ENCODE data around the gene LANCL2.
"Not testable (repeated sequence)": the region's sequence is repeated elsewhere in the genome, so short reads cannot be mapped to it uniquely, and the experiment has no call there.

LANCL2 gene

DNA sequence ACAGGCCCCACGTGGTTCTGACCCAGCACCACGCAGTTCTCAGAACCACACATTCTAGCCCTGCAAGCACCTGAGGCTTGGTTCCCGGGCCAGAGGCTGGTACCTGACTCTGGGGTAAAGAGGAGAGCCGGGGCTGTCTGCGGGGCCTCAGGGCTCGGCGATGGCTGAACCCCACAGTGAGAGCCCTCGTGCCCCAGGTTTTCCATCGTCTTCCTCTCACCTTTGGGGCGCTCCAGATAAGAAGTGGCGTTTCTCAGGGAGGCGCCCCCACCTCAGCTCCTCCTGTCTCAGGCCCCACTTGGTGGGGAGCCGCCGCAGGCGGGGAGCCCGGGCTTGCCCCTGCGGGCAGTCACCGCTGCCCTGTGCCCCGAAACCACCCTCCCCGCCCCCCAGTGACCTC, 2.2 kb upstream of the LANCL2 start:
- DNase-seq (ENCODE audit: low spot score) = no peak

DNA sequence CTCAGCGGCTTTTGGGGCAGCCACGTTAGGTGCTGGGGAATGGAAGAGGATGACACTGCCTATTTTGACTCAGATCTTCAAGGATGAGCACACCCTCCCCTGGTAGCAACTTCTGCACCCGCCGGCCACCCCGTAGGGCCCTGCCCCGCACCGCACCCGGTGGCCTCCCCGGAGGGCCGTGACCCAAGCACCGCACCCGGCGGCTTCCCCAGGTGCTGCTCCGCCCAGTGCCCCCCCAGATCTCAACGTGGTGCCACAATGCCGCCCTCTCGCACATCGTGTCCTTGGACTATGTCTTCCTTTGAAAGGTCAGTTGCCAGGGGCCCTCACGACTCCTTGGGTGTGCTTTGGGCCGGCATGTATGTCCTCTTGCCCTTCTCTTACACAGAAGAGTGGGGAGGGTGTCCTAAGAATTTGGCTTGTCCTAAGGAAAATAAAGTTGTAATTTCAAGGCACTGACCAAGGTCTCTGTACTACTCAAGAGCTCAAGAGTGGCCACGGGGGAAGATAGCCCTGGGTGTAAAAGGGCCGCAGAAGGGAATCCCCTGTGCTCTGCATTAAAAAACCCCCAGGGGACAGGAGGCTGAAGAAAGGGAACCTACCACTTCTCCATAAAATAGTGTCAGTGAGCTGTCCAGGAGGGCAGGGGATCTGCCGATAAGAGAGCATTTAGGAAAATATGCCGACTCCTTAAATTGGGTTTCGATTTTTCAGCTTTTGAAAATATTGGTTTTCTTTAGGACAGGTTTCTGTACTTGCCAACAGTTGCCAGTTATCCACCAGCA, 1.6 kb upstream of the LANCL2 start:
- DNase-seq (ENCODE audit: low spot score) = no peak

DNA sequence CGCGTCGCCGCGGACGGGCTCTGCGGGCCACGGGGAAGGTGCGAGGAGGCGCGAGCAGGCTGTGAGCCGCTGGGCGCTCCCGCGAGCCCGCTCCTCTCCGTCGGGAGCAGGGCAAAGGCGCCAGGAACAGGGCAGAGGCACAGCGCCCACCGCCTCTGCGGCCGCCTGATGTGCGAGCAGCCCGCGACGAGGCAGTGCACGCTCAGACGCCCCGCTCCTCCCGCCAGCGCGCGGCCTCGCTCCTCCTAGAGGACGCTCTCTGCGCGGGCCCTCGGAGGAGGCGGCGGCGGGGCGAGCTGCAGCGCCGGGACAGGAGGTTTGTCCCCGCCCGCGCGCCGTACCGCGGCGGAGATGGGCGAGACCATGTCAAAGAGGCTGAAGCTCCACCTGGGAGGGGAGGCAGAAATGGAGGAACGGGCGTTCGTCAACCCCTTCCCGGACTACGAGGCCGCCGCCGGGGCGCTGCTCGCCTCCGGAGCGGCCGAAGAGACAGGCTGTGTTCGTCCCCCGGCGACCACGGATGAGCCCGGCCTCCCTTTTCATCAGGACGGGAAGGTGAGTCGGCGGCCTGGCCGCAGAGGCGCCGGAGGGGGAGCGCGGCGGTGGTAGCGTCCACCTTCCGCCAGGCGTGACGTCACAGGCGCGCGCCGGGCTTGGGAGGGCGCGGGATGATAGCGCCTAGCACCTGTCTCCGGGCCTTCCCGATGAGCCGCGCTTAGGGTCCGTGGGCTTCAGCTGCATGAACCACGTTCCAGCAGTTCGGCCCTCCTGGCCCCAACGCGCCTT, 731 bp downstream of the LANCL2 start:
- DNase-seq (ENCODE audit: low spot score) = peak; percentile 92

DNA sequence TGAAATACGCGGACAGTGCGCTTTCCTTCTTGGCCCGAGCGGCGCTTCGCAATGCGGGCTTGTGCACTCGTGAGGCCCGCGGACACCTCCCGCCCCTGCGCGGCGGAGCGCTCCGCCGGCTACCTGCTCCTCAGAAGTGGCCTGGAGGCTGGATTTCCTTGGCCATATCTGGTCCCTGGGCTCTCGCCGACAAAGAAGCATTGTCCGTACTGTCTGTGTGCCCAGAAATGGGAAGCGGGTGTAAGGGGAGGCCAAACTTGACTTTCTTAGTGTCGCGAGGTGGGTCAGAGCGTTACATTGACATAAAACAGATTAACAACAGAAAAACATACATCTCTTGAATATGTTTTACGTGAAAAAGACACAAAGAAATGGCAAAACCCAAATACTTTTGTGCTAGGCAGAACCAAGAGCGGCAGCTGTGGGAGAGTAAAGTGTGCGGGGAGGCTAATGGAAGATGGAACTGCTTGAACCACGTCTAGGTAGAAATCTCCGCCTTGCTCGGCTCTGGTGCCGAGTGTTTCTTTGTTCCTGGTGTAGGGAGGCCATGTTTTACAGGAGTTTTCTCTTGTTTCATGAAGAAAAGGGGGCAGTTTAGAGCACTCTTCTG, 1.4 kb downstream of the LANCL2 start:
- peak; percentile 39 for DNase-seq (ENCODE audit: low spot score)

DNA sequence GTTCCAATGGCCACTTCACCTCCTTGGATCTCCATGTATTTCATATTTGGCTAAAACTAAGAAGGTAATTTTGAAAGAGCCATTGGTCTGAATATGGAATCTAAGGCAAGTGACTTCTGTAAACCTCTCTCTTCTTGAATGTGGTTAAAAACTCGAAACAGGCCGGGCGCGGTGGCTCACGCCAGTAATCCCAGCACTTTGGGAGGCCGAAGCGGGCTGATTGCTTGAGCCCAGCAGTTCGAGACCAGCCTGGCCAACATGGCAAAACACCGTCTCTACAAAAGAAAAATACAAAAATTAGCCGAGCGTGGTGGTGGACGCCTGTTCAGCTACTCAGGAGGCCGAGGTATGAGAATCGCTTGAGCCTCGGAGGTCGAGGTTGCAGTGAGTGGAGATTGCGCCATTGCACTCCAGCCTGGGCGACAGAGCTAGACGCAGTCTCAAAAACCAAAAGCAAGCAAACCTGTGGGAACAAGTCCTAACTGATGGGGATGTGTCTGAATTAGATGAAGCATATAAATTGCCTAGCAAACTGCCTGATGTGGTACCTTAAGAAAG, 2.2 kb downstream of the LANCL2 start:
- DNase-seq (ENCODE audit: low spot score) = no peak

DNA sequence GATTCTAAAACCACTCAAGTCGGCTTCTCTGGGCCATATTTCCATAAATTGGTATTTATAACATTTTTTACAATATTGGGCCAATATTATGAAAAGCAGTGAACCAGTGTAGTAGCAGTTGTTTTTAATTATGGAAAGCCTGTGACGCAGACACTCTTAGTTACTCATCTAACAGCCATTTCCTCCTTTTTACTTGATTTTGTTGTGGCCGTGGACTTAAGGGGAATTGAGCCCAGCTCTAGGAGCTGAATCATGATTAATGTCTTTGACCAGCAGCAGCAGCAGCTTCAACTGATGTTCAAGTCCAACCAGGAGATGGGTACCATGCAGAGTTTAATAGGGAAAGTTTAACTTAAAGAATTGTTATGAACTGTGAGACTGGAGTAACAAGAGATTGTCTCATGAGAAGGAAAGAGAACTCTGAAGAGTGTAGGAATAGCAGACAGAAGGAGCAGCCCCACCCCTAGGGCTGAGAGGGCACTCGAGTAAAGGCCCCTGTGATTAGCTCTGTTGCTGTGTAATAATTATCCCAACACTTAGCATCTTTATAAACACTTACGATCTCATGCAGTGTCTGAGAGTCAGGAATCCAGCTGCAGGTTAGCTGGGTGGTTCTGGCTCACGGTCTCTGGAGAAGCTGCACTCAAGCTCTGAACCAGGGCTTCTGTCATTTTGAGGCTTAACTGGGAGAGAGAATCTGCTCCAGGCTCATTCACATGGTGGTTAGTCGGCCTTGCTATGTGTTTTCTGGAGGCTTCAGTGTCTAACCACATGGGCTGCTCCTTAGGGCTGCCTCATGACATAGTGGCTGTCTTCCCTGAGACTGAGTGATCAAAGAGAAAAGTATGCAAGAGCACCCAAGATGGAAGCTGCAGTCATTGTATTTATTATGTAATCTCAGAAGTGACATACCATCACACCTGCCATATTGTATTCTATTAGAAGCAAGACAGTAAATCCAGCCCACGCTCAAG, 4.6 kb downstream of the LANCL2 start:
- DNase-seq (ENCODE audit: low spot score) = no peak

DNA sequence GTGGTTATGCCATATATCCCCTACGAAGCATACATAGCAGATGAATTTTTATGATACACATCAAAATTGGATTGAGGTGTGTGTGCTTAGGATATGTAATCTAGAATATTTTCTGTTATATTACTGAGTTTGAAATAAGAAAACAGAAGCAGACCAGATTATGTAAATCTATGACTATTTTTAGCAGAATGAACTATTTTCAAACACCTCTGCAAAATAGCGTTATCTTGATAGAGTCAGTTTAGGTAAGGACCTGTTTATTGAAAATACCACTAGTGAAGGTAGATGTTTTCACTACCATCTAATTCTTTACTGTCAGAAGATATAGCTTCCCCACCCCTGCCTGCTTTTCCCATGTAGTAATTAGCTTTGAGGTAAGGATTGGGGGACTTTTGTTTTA, 9.1 kb downstream of the LANCL2 start:
- DNase-seq (ENCODE audit: low spot score) = no peak

DNA sequence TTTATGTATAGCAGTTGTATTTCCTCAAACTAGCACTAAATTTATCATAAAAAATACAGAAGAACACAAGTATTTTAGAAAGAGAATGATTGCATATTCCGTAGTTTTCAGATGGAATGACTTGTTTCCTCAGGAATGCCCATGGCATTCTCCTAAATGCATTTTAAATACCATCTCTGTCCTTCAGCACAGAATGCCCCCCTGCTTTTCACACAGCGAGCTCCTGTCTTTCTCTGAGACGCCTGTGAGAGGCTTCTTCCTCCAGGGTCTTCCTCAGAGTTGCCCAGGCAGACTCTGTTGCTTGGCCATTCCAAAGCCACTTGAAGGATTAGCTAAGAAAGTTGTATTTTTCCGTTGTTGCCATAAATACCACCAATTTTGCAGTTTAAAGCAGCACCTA, 10.1 kb downstream of the LANCL2 start:
- no peak for DNase-seq (ENCODE audit: low spot score)

DNA sequence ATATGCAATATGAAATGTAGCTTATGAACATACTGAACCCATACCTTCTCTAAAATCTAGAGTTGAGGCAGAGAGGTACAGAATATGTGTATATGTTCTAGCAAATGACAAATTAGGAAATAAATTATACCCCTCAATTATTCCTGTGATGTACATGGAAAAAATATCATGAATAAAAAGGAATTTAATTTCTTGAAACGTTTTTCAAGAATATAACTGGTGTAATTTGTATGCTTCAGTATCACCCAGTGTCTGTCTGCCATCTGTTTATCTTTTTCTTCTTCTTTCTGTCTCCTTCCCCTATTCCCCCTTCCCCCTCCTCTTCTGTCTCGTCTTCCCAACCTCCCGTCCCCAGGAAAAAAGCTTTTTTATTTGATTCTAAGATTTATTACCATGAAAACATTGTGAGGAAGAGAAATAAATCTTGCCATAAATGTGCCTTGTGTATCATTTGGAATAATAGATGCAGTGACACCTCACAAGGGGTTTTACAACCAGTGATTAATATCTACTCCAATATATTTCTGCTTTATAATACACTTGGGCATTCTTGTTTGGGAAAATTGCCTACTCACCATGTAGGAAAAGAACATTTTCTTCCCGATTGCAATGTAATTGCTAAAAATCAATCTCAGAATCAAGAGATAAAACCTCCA, 12.2 kb downstream of the LANCL2 start:
- no peak for DNase-seq (ENCODE audit: low spot score)

DNA sequence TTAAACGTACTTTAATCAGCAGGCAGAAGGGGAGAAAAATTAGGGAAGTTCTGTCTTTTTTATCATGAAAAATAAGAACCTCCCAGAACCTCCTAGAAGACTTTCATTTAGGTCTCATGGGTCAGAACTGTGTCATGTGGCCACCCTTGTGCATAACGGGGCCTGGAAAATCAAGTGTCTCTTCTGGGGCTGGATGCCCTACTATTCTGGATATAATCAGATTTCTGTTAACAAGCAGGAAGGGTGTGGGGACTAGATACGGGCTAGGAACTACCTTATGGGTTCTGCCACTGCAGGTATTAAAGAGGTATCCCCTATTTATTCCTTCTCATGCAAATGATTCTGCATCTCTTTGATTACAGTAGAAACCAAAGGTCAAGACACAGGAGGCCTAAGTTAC, 14.1 kb downstream of the LANCL2 start:
- no peak for DNase-seq (ENCODE audit: low spot score)

DNA sequence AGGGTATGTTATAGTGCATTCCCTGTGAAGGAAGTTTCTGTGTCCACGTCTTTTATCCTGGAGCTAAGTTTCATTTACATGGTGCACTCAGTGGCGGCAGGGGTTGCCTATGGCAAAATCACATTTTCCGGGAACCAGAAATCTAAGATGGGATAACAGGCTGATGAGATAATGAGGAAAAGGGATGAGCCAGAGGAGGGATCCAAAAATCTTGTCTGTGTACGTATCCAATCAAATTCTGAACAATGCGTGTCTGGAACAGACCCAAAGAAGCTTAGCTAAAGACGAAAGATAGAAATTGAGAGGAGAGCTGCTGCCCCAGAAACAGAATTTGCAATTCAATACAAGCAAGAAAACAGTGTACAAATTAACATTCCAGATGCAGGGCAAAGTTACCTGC, 16.1 kb downstream of the LANCL2 start:
- peak; percentile 49 for DNase-seq (ENCODE audit: low spot score)

DNA sequence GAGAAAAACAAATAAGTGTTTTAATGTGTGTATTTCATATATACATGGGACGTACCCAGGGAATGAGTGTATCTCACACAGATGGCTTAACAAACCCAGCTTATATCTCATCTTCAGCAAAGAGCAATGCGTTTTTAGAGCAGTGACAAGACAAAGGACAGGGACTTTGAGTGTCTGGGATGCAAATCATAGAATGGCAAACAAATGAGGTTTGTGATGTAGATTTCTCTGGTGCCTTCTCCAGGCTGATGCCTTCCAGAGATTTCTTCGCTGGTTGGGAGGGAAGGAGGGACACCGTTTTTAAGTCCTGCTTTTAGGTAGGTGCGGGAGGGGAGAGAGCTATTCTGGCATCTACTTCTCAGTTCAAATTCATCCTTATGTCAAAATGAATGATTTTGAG, 16.6 kb downstream of the LANCL2 start:
- DNase-seq (ENCODE audit: low spot score) = peak; percentile 90

DNA sequence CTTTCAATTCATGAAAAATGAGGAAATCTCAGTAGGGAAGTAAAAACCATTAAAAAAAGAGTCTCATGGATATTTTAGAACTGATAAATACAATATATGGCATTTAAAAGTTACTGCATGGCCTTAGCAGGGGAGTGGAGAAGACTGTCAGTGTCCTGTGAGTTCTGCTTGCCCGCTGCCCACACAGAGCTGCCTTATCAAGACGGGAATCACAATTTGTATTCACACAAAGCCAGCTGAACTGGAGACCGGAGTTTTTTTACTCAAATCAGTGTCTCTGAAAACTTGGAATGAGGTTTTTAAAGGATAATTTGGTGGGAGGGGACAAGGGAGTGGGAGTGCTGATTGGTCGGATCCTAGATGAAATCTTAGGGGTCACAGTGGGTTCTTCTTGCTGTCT, 17.1 kb downstream of the LANCL2 start:
- DNase-seq (ENCODE audit: low spot score) = peak; percentile 62

DNA sequence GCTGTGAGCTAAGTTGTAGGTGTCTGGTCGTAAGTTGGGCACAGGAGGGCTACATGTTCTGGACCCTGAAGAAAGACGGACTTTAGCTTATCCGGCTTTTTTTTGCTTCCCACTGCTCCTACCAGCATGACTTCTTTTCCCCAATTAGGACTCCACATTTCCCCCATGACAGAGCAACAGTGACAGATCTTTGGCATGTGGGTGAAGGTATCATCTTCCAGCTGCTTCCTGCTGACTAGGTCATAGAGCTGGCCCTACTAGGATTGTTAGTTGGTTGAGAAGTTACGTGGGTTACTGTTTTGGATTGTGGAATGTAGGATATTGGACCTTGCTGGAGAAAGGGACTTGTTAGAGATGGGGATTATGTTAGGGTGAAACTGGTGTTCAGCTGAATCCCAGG, 21.4 kb downstream of the LANCL2 start:
- DNase-seq (ENCODE audit: low spot score) = no peak

DNA sequence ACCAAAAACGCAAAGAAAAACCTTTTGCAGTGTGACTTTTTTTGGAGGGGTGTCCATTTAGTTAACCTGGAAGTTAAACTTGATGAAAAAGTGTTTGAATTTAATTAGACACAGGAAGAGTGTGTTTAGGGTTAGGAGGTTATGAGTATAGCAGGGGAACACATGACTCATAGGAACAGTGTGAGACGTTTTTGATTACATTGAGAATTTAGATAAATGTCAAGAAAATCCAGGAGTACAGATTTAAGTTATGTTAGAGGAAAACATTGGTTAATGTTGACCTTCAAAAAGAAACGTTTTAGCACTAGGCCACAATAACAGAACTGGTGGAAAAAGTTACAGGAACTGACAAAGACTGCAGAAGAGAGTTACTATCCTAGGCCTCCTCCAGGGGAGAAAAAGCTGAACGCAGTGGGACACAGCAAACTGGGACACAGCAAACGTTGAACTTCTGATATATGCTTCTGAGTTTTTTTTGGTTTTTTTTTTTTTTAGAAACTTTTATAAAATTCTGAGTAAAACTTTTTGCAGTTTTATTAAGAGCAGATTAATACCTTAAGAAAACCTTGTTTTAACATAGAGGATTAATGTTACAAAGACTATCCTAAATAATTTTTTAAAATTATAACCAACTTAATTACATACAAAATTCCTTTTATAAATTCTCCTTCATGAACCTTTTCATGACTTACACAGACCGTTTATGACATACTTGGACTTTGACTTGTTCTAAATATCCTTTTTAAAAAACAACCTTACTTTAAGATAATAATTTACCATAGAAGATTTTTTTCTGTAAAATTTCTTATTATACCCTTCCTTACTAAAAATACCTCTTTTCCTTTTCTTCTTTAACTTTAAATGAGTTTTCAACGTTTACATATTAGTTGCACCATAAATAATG, 22.2 kb downstream of the LANCL2 start:
- DNase-seq (ENCODE audit: low spot score) = no peak

DNA sequence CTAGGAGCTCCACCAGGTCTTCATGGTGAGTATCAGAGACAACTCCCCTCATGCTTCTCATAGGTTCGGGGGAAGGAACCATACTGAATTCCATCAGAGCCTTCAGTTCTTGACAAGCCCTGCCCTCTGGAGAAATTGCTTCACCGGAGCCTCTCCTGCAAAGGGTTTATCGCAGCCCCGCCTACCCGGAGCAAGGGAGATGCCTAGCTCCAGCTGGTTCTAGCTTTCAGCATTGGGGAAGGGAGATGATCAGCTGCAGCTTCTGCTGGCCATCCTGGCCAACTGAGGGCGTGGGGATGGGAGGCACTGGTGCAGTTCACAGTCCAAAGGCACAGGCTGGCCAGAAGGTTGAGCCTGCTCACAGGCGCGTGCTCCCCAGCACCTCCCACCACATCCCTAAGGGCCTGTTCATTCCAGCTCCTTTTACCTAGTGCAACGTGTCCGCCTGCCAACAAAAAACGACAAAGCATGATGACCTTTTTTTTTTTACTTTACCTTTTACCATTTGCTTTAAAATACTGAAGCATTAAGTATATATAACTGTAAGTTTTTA, 31.2 kb downstream of the LANCL2 start:
- no peak for DNase-seq (ENCODE audit: low spot score)

DNA sequence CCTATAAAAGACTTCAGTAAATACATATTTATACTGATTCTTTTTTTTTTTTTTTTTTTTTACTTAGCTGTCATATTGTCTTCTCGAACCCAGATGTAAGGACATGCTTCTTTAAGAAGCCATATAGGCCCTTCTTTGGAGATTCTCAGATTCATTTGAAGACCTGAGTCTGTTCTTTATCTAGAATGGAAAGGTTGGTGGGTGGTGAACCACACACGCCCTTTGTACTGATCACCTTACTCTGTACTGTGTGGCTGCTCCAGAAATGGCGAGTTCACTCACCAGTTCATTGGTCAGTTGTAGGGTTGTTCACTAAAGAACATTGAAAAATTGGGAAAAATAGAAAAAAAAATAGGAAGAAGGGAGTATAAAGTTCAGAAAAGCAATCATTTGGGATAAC, 32.5 kb downstream of the LANCL2 start:
- no peak for DNase-seq (ENCODE audit: low spot score)

DNA sequence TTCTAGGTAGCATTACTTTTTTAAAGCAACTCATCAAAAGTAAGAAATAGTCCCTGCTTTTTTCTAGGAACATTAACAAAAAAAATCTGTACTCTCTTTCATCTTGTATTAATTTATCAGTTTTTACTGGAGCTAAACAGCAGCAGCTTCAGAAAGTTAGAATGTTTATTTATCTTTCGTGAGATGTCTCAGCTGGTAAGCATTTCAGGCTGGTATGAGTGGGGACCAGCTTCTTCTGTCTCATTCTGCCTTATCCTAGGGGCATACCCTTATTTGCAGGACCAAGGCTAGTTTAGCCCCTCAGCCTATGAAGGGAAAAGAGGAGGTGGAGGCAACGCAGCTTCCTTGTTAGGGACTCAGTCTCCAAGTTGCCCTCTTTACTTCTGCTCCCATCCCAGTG, 35.1 kb downstream of the LANCL2 start:
- DNase-seq (ENCODE audit: low spot score) = no peak

DNA sequence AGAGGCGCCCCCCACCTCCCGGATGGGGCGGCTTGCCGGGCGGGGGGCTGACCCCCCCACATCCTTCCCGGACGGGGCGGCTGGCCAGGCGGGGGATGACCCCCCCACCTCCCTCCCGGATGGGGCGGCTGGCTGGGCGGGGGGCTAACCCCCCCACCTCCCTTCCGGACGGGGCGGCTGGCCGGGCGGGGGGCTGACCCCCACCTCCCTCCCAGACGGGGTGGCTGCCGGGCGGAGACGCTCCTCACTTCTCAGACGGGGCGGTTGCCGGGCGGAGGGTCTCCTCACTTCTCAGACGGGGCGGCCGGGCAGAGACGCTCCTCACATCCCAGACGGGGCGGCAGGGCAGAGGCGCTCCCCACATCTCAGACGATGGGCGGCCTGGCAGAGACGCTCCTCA, 37.4 kb downstream of the LANCL2 start:
- DNase-seq (ENCODE audit: low spot score) = not testable (repeated sequence)
